ENCODE measurements around the gene SLC9A3.

SLC9A3 gene

GRCh38 chr5:540906-541538 is 16.8 kb upstream of the SLC9A3 start:
- Histone ChIP-seq H3K36me3 (ENCODE audit: control insufficient read depth, insufficient read depth, low read length) (no peaks in the 10 kb centered on the region), H3K4me1 (ENCODE audit: control insufficient read depth, insufficient read depth, low read length) (no peaks in the 10 kb centered on the region), H3K9ac (ENCODE audit: low read length) (no peak overlapping the region), H3K4me3 (ENCODE audit: low read length) (no peak overlapping the region), H3K27me3 (ENCODE audit: control insufficient read depth, insufficient read depth, low read length) (peaks cover 14% of the 10 kb centered on the region), H3K27ac (ENCODE audit: low read depth, low read length) (no peak overlapping the region)

- H3K27me3 ChIP-seq (ENCODE audit: control insufficient read depth, insufficient read depth, low read length): peaks cover 14% of the 10 kb centered on the region
- H3K4me3 ChIP-seq (ENCODE audit: low read length): no peak overlapping the region
- H3K4me1 ChIP-seq (ENCODE audit: control insufficient read depth, insufficient read depth, low read length): no peaks in the 10 kb centered on the region
- H3K36me3 ChIP-seq (ENCODE audit: control insufficient read depth, insufficient read depth, low read length): no peaks in the 10 kb centered on the region
- no peak overlapping the region for H3K27ac ChIP-seq (ENCODE audit: low read depth, low read length)
- H3K9ac ChIP-seq (ENCODE audit: low read length): no peak overlapping the region
These were observed 16.0 kb upstream of the SLC9A3 start for GRCh38 chr5:540071-540905.

GRCh38 chr5:539469-540070 is 15.3 kb upstream of the SLC9A3 start:
- H3K36me3 ChIP-seq (ENCODE audit: control insufficient read depth, insufficient read depth, low read length): no peaks in the 10 kb centered on the region
- no peaks in the 10 kb centered on the region for H3K4me1 ChIP-seq (ENCODE audit: control insufficient read depth, insufficient read depth, low read length)
- peaks cover 15% of the 10 kb centered on the region for H3K27me3 ChIP-seq (ENCODE audit: control insufficient read depth, insufficient read depth, low read length)
- H3K4me3 ChIP-seq (ENCODE audit: low read length): no peak overlapping the region
- no peak overlapping the region for H3K27ac ChIP-seq (ENCODE audit: low read depth, low read length)
- H3K9ac ChIP-seq (ENCODE audit: low read length): no peak overlapping the region

DNA sequence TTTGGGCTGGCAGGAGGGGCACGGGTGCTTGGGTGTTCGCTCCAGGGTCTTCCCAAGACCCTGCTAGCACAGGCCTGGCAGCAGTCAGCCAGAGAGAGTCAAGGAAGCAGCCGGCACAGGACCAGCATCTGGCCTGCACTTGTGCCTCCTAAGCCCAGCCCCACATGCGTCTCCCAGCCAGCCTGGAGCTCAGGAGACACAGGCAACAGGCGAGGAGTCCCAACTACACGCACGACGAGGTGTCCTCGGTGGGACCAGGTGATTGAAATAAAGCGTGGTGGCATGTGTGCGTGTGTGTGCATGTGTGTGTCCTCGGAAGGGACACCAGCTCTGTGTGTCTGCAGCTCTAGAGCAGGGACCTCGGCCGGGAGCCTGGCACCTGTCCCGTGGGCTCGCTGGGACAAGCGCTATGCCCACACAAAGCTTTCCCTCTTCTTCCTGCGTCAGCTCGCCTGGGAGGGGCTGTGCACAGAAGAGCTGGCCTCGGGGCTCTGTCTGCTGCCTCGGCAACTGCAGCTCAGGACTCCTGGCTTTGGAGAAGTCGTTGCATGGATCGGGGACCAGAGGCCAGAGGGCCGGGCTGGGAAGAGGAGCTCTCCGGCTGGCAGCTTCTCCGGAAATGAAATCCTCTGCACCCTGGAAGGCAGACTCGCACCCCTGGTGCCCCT is 14.7 kb upstream of the SLC9A3 start:
- Histone ChIP-seq H3K4me1 (ENCODE audit: control insufficient read depth, insufficient read depth, low read length) (no peaks in the 10 kb centered on the region), H3K27ac (ENCODE audit: low read depth, low read length) (no peak overlapping the region), H3K9ac (ENCODE audit: low read length) (no peak overlapping the region), H3K4me3 (ENCODE audit: low read length) (no peak overlapping the region), H3K27me3 (ENCODE audit: control insufficient read depth, insufficient read depth, low read length) (peaks cover 19% of the 10 kb centered on the region), H3K36me3 (ENCODE audit: control insufficient read depth, insufficient read depth, low read length) (no peaks in the 10 kb centered on the region)

GRCh38 chr5:538271-538771 is 14.1 kb upstream of the SLC9A3 start:
- Histone ChIP-seq H3K9ac (ENCODE audit: low read length) (no peak overlapping the region), H3K27me3 (ENCODE audit: control insufficient read depth, insufficient read depth, low read length) (peaks cover 23% of the 10 kb centered on the region), H3K36me3 (ENCODE audit: control insufficient read depth, insufficient read depth, low read length) (no peaks in the 10 kb centered on the region), H3K27ac (ENCODE audit: low read depth, low read length) (no peak overlapping the region), H3K4me1 (ENCODE audit: control insufficient read depth, insufficient read depth, low read length) (no peaks in the 10 kb centered on the region), H3K4me3 (ENCODE audit: low read length) (no peak overlapping the region)

DNA sequence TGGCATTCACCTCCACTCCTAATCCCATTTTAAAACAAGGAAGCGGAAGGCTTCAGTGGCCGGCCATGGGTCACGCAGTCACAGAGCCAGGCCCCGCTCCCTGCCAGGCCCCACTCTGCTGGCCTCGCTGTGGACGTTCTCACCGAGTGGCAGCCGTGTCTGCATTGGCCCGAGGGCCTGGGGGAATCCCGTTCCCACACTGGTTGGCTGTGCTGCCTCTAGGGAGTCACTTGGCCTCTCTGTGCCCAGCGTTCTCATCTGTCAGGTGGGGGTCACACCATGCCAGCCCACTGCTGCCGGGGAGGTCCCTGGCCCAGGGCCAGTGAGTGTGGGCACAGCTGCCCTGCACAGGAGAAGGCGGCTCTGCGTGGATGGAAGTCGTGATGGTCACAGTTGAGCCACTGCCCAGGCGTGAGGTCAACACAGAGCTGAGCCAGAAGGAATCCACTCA is 13.4 kb upstream of the SLC9A3 start:
- Histone ChIP-seq H3K4me3 (ENCODE audit: low read length) (no peak overlapping the region), H3K9ac (ENCODE audit: low read length) (no peak overlapping the region), H3K36me3 (ENCODE audit: control insufficient read depth, insufficient read depth, low read length) (no peaks in the 10 kb centered on the region), H3K4me1 (ENCODE audit: control insufficient read depth, insufficient read depth, low read length) (no peaks in the 10 kb centered on the region), H3K27ac (ENCODE audit: low read depth, low read length) (no peak overlapping the region), H3K27me3 (ENCODE audit: control insufficient read depth, insufficient read depth, low read length) (peaks cover 25% of the 10 kb centered on the region)

DNA sequence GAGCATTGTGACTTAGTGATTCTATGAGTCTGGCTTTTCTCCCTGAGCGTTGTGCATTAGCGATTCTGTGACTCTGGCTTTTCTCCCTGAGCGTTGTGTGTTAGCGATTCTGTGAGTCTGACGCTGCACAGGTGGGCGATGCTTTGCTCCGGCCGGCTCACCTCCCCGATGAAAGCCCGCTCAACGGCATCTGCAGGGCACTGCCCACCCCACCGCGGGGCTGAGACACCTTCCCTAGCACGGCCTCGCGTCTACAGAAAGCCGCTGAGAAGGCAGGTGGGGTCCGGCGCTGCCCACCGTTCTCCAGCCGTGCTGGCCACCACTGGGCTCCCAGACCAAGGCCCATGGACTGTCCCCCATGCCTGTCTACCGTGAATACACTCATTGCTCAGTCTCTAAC is 12.8 kb upstream of the SLC9A3 start:
- Histone ChIP-seq H3K36me3 (ENCODE audit: control insufficient read depth, insufficient read depth, low read length) (no peaks in the 10 kb centered on the region), H3K9ac (ENCODE audit: low read length) (no peak overlapping the region), H3K27ac (ENCODE audit: low read depth, low read length) (no peak overlapping the region), H3K4me3 (ENCODE audit: low read length) (no peak overlapping the region), H3K4me1 (ENCODE audit: control insufficient read depth, insufficient read depth, low read length) (no peaks in the 10 kb centered on the region), H3K27me3 (ENCODE audit: control insufficient read depth, insufficient read depth, low read length) (peaks cover 28% of the 10 kb centered on the region)

DNA sequence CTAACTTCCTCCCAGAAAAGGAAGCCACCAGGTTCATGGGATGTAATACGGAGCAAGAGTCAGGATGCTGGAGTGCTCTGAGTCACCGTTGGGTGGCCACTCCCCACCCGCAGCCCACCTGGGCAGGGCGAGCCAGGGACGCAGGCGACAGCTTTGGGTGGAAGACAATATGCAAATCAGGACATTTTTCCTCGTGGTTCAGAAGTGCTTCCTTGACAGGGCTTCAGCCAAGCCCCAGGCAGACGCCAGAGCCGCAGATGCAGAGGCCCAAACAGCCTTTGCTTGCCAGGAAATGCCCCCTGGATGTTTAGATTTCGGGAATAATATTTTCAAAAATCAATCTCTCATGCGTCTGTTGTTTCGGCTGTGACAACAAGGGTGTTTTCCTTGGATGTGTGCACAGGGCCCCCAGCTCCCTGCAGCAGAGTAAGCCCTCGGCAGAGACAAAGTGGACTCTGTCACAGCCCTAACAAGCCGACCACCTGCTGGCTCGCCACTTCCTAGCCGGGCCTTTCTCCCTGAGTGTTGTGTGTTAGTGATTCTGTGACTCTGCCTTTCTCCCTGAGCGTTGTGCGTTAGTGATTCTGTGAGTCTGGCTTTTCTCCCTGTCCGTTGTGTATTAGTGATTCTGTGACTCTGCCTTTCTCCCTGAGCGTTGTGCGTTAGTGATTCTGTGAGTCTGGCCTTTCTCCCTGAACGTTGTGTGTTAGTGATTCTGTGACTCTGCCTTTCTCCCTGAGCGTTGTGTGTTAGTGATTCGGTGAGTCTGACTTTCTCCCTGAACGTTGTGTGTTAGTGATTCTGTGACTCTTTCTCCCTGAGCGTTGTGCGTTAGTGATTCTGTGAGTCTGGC is 11.8 kb upstream of the SLC9A3 start:
- H3K4me1 ChIP-seq (ENCODE audit: control insufficient read depth, insufficient read depth, low read length): no peaks in the 10 kb centered on the region
- no peak overlapping the region for H3K4me3 ChIP-seq (ENCODE audit: low read length)
- H3K36me3 ChIP-seq (ENCODE audit: control insufficient read depth, insufficient read depth, low read length): no peaks in the 10 kb centered on the region
- no peak overlapping the region for H3K9ac ChIP-seq (ENCODE audit: low read length)
- peaks cover 36% of the 10 kb centered on the region for H3K27me3 ChIP-seq (ENCODE audit: control insufficient read depth, insufficient read depth, low read length)
- H3K27ac ChIP-seq (ENCODE audit: low read depth, low read length): no peak overlapping the region

- Histone ChIP-seq H3K27ac (ENCODE audit: low read depth, low read length) (no peak overlapping the region), H3K4me3 (ENCODE audit: low read length) (no peak overlapping the region), H3K4me1 (ENCODE audit: control insufficient read depth, insufficient read depth, low read length) (no peaks in the 10 kb centered on the region), H3K36me3 (ENCODE audit: control insufficient read depth, insufficient read depth, low read length) (no peaks in the 10 kb centered on the region), H3K9ac (ENCODE audit: low read length) (no peak overlapping the region), H3K27me3 (ENCODE audit: control insufficient read depth, insufficient read depth, low read length) (peaks cover 40% of the 10 kb centered on the region)
These were observed 10.8 kb upstream of the SLC9A3 start for GRCh38 chr5:534743-535671.

GRCh38 chr5:533955-534742 is 9.9 kb upstream of the SLC9A3 start:
- Histone ChIP-seq H3K4me1 (ENCODE audit: control insufficient read depth, insufficient read depth, low read length) (no peaks in the 10 kb centered on the region), H3K36me3 (ENCODE audit: control insufficient read depth, insufficient read depth, low read length) (no peaks in the 10 kb centered on the region), H3K27ac (ENCODE audit: low read depth, low read length) (no peak overlapping the region), H3K27me3 (ENCODE audit: control insufficient read depth, insufficient read depth, low read length) (peaks cover 39% of the 10 kb centered on the region), H3K4me3 (ENCODE audit: low read length) (no peak overlapping the region), H3K9ac (ENCODE audit: low read length) (no peak overlapping the region)
